Activated CD4-positive, alpha-beta T cell treated with anti-CD3 and anti-CD28 coated beads, Interleukin-2, amount 10 ng/mL, durations not matched to agents 7 days and 5 days (primary cell): Measurements from ENCODE around the gene ZNF275. TPM values are rescaled to one million over a fixed set of nuclear protein-coding genes. Genes with fewer than 3 reads are reported as not detected.

ENCODE experiments used
- CTCF ChIA-PET: fragments of 350-600 bp; sonication (Branson Sonifier 250); formaldehyde crosslinking; loops from one replicate; lab custom pipeline; 2021; ENCODE audit warnings: antibody characterized with exemption; lab: Charles Lee
- POLR2A ChIA-PET: fragments of 350-600 bp; sonication (Branson Sonifier 250); formaldehyde crosslinking; loops from one replicate; lab custom pipeline; 2021; ENCODE audit warnings: antibody characterized with exemption; lab: Charles Lee
- DNase-seq: peaks from one replicate; pipeline ENCODE4 v3.0.0-alpha.2; 2020
- H3K27ac Mint-ChIP-seq: one replicate; pipeline ENCODE4 v1.8.0; 2021; ENCODE audit warnings: mild to moderate bottlenecking, moderate library complexity, mixed read lengths
- H3K27me3 Mint-ChIP-seq: one replicate; pipeline ENCODE4 v1.8.0; 2021; ENCODE audit warnings: mixed read lengths
- H3K36me3 Mint-ChIP-seq: one replicate; pipeline ENCODE4 v1.8.0; 2021; ENCODE audit warnings: low read depth, mixed read lengths
- H3K4me1 Mint-ChIP-seq: one replicate; pipeline ENCODE4 v1.8.0; 2021; ENCODE audit warnings: mixed read lengths
- H3K4me3 Mint-ChIP-seq: one replicate; pipeline ENCODE4 v1.8.0; 2021; ENCODE audit warnings: mild to moderate bottlenecking, moderate library complexity, mixed read lengths
- H3K9me3 Mint-ChIP-seq: one replicate; pipeline ENCODE4 v1.8.0; 2021; ENCODE audit warnings: mixed read lengths
- total RNA-seq, 2 experiments: library from RNA; stranded (reverse); gene quantifications; one replicate each; pipeline ENCODE4 v1.2.3, GENCODE V29; 2021

Gene ZNF275
- total RNA-seq, 2 experiments from 2014 or later = 17.4 to 20.2 TPM

DNA sequence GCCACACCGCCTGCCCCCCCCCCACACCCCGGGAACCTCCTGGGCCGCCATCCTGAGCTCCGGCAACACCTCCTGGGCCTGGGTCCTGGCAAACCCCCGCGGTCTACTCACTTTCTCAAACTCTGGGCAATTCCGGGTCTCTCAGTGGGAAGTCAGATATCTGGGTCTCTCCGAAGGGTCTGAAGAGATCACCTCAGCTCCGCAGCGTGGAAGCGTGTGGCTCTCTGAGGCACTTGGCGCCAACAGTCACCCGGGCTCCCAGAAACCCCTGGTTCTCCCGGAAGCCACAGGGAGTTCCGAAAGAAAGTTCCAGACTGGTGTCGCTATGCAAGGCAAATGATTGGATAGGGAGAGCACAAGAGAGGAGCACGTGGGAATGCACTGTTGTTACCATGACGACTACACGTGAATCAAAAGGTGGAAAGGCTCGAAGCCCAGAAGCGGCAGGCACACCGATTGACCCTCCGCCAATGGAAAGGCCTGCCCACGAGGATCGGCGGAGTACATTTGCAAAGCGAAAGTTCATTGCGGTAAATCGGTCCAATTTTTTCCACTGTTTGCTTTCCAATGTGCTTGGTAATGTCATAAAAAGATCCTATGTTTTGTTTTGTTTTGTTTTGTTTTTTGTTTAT lies 67.3 kb downstream of the ZNF275 start, which contains the start of gene PNMA6E:
Gene PNMA6E, minus strand, starts transcription at position 218 of the 632 bp plus-strand sequence. CDS start 2,501 bp downstream, outside the sequence.
- Mint-ChIP-seq H3K9me3 (no peaks in the 10 kb centered on the region), H3K27ac (no peak within 1 kb of the TSS), H3K4me1 (peaks cover 1% of the 10 kb centered on the region), H3K36me3 (no peaks in the 10 kb centered on the region), H3K4me3 (no peak within 1 kb of the TSS), H3K27me3 (peaks cover 11% of the 10 kb centered on the region)
- POLR2A ChIA-PET = no interaction called here
- CTCF ChIA-PET = no interaction called here
- DNase-seq = no peak

Other genes with a start within 250 kb of the ZNF275 start
- not detected for gene MAGEA1, start 154.9 kb upstream of the ZNF275 start, total RNA-seq
- gene PNMA6F, start 12.4 kb upstream of the ZNF275 start, total RNA-seq = not detected
- not detected for gene PNMA6E, start 67.2 kb downstream of the ZNF275 start, total RNA-seq
- under 1 TPM; 0.52 to 0.60 TPM for gene ZFP92, start 77.3 kb downstream of the ZNF275 start, total RNA-seq
- gene TREX2, start 111.9 kb downstream of the ZNF275 start, total RNA-seq = 1 to 10 TPM; 3.0 to 3.4 TPM
- gene HAUS7, start 136.4 kb downstream of the ZNF275 start, total RNA-seq = 10 to 100 TPM; 37.6 to 45.9 TPM
- gene BGN, start 160.8 kb downstream of the ZNF275 start, total RNA-seq = not detected
- gene ATP2B3, start 183.5 kb downstream of the ZNF275 start, total RNA-seq = under 1 TPM in 1 of 2 experiments, not detected in 1; 0.05 TPM